Measurements from ENCODE around the gene LRRC46. TPM values are rescaled to one million over a fixed set of nuclear protein-coding genes. Genes with fewer than 3 reads are reported as not detected.

The LRRC46 gene
- polyA plus RNA-seq, 4 donors: 0.22 to 1.5 (median 0.40) TPM

DNA sequence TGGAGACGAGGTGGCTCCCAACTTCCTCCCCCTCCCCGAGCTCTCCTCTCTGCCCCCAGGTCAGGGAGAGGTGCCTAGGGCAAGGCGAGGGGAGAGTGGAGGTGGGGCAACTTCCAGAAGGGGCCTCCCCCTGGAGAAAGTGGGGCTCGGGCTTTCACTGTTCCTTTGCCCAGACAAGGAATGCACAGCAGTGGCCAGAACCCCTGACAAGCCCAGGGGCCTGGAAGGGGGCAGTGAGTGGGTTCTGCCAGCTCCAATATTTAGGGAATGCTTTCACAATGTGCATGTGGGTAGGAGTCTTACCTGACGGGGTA lies 52.9 kb downstream of the LRRC46 start:
- Histone ChIP-seq H3K4me3 (ENCODE audit: low read depth in 1 of 3, low read length in 3 of 3) (no peak overlapping the region), H3K27me3 (ENCODE audit: control insufficient read depth in 3 of 3, insufficient read depth in 3 of 3, low read length in 3 of 3) (no peaks in the 10 kb centered on the region), H3K36me3 (ENCODE audit: control insufficient read depth in 3 of 3, insufficient read depth in 2 of 3, low read depth in 1 of 3, low read length in 3 of 3) (no peaks in the 10 kb centered on the region), H3K9me3 (ENCODE audit: control insufficient read depth in 2 of 2, insufficient read depth in 1 of 2, low read depth in 1 of 2, low read length in 1 of 2) (no peaks in the 10 kb centered on the region), H3K4me1 (ENCODE audit: control insufficient read depth in 3 of 3, insufficient read depth in 2 of 3, low read depth in 1 of 3, low read length in 2 of 3) (peaks cover 0 to 57% (median 9%) of the 10 kb centered on the region in 3 donors), H3K27ac (ENCODE audit: low read depth in 1 of 3, low read length in 2 of 3) (peak overlapping the region; percentile 85 to 87 (median 86))
- WGBS, 3 donors: 6 to 29% (median 23%) methylated on average over 5 of the region's 5 CpGs
- FAIRE-seq: no peak
- no peak for DNase-seq

- peak; percentile 79 to 90 for DNase-seq
- WGBS, 3 donors: 9 to 41% (median 29%) methylated on average over 11 of the region's 11 CpGs
- H3K9me3 ChIP-seq (ENCODE audit: control insufficient read depth in 2 of 2, insufficient read depth in 1 of 2, low read depth in 1 of 2, low read length in 1 of 2): no peaks in the 10 kb centered on the region
- H3K27ac ChIP-seq (ENCODE audit: low read depth in 1 of 3, low read length in 2 of 3): peak overlapping the region; percentile 85 to 87 (median 86)
- H3K27me3 ChIP-seq (ENCODE audit: control insufficient read depth in 3 of 3, insufficient read depth in 3 of 3, low read length in 3 of 3): no peaks in the 10 kb centered on the region
- H3K36me3 ChIP-seq (ENCODE audit: control insufficient read depth in 3 of 3, insufficient read depth in 2 of 3, low read depth in 1 of 3, low read length in 3 of 3): no peaks in the 10 kb centered on the region
- H3K4me1 ChIP-seq (ENCODE audit: control insufficient read depth in 3 of 3, insufficient read depth in 2 of 3, low read depth in 1 of 3, low read length in 2 of 3): peaks cover 0 to 58% (median 9%) of the 10 kb centered on the region in 3 donors
- no peak for FAIRE-seq
- no peak overlapping the region for H3K4me3 ChIP-seq (ENCODE audit: low read depth in 1 of 3, low read length in 3 of 3)
These were observed 53.6 kb downstream of the LRRC46 start for GRCh38 chr17:47884905-47885730.

Other genes starting within 250 kb of the LRRC46 start
- gene KPNB1, start 181.8 kb upstream of the LRRC46 start, polyA plus RNA-seq: 100 to 1,000 TPM in 1 of 4 donors, 10 to 100 TPM in 3; 25.9 to 160 (median 54.7) TPM
- gene TBKBP1, start 137.5 kb upstream of the LRRC46 start, polyA plus RNA-seq: 1 to 10 TPM in 3 of 4 donors, under 1 TPM in 1; 0.22 to 7.5 (median 4.5) TPM
- under 1 TPM; 0.07 to 0.45 (median 0.29) TPM for gene TBX21, start 98.4 kb upstream of the LRRC46 start, polyA plus RNA-seq
- 10 to 100 TPM; 16.7 to 67.5 (median 27.3) TPM for gene OSBPL7, start 9.9 kb upstream of the LRRC46 start, polyA plus RNA-seq
- gene MRPL10, start 129 bp upstream of the LRRC46 start, polyA plus RNA-seq: 10 to 100 TPM; 47.0 to 54.1 (median 50.7) TPM
- gene SCRN2, start 9.6 kb downstream of the LRRC46 start, polyA plus RNA-seq: 100 to 1,000 TPM in 2 of 4 donors, 10 to 100 TPM in 2; 46.0 to 127 (median 99.7) TPM
- gene SP6, start 19.5 kb downstream of the LRRC46 start, polyA plus RNA-seq: 1 to 10 TPM; 1.6 to 4.9 (median 3.1) TPM
- 10 to 100 TPM in 3 of 4 donors, 1 to 10 TPM in 1; 8.7 to 17.3 (median 12.6) TPM for gene SP2, start 64.6 kb downstream of the LRRC46 start, polyA plus RNA-seq
- 10 to 100 TPM; 10.8 to 49.1 (median 19.1) TPM for gene PNPO, start 109.9 kb downstream of the LRRC46 start, polyA plus RNA-seq
- gene PRR15L, start 126.2 kb downstream of the LRRC46 start, polyA plus RNA-seq: 100 to 1,000 TPM; 159 to 388 (median 277) TPM
- gene CDK5RAP3, start 139.4 kb downstream of the LRRC46 start, polyA plus RNA-seq: 100 to 1,000 TPM; 169 to 721 (median 374) TPM
- gene COPZ2, start 206.1 kb downstream of the LRRC46 start, polyA plus RNA-seq: 1 to 10 TPM in 3 of 4 donors, not detected in 1; 4.4 to 7.3 (median 5.6) TPM
- 100 to 1,000 TPM in 1 of 4 donors, 10 to 100 TPM in 3; 52.1 to 110 (median 74.6) TPM for gene NFE2L1, start 216.7 kb downstream of the LRRC46 start, polyA plus RNA-seq

Data from small intestine (tissue), 7 donors.